Epithelial cell of esophagus (primary cell): ENCODE data around the gene TYMS.
A peak's percentile ranks its signal among the peaks of the same experiment; 100 is the strongest.

Experiments used
- DNase-seq: peaks from one replicate; pipeline ENCODE4 v3.0.0; 2010; ENCODE audit warnings: low read depth
- H3K4me3 ChIP-seq: 2 replicates; pipeline ENCODE4 v1.5.1; 2011; ENCODE audit warnings: mild to moderate bottlenecking, low read length, control low read depth
- CTCF ChIP-seq: IDR thresholded peaks from 2 replicates; pipeline ENCODE4 v1.5.1; 2011; ENCODE audit warnings: low read depth, mild to moderate bottlenecking, low read length, control low read depth, inconsistent platforms; ENCODE audit not compliant: insufficient read depth; ENCODE audit errors: missing control alignments

The TYMS gene

GRCh38 chr18:623761-624620 is 33.5 kb upstream of the TYMS start:
- H3K4me3 ChIP-seq, result no peak overlapping the region
- peak; percentile 74 for TF ChIP-seq CTCF
- DNase-seq, result peak; percentile 84

GRCh38 chr18:627231-627630 is 30.2 kb upstream of the TYMS start:
- no peak overlapping the region for H3K4me3 ChIP-seq
- DNase-seq, result peak; percentile 19
- TF ChIP-seq CTCF, result no peak

GRCh38 chr18:629269-630150 is 27.9 kb upstream of the TYMS start:
- DNase-seq, result no peak
- no peak overlapping the region for H3K4me3 ChIP-seq
- peak; percentile 2 for TF ChIP-seq CTCF

GRCh38 chr18:631560-631959 is 25.9 kb upstream of the TYMS start:
- no peak for TF ChIP-seq CTCF
- H3K4me3 ChIP-seq, result no peak overlapping the region

GRCh38 chr18:634551-635045 is 22.9 kb upstream of the TYMS start:
- no peak overlapping the region for H3K4me3 ChIP-seq
- DNase-seq, result peak; percentile 58
- no peak for TF ChIP-seq CTCF

More at GRCh38 chr18:631560-631959, 25.9 kb upstream of the TYMS start:
- no peak for DNase-seq

GRCh38 chr18:635171-635570 is 22.3 kb upstream of the TYMS start:
- TF ChIP-seq CTCF, result no peak
- H3K4me3 ChIP-seq, result no peak overlapping the region
- DNase-seq, result peak; percentile 53
